SK-N-SH (cell line): ENCODE data around the gene CPNE7. TPM values are rescaled to one million over a fixed set of nuclear protein-coding genes. Genes with fewer than 3 reads are reported as not detected.

Experiments used
- CTCF ChIA-PET: fragments of 300-600, 350-600 bp; formaldehyde crosslinking; extraction: SDS; loops from one replicate; lab custom pipeline; 2021; lab: Yijun Ruan, JAX
- POLR2A ChIA-PET: fragments of 350-600 bp; sonication (Branson Sonifier 250); formaldehyde crosslinking; extraction: SDS; loops from one replicate; lab custom pipeline; 2020; ENCODE audit warnings: antibody characterized with exemption, inconsistent platforms; lab: Yijun Ruan, JAX
- DNase-seq: peaks from one replicate; pipeline ENCODE4 v3.0.0; 2012
- H2AFZ ChIP-seq: fragments of 200-600 bp; sonication (generic); 2 replicates; pipeline ENCODE4 v1.8.1; 2016; ENCODE audit warnings: antibody characterized with exemption, mild to moderate bottlenecking, low read depth
- H3F3A ChIP-seq: fragments of 200-600 bp; sonication (generic); replicated peaks from 2 replicates; pipeline ENCODE3; 2016; ENCODE audit warnings: antibody characterized with exemption, mild to moderate bottlenecking; ENCODE audit not compliant: insufficient read depth
- H3K27ac ChIP-seq, 2 experiments: fragments of 200-500 bp in 1 of 2; fragments of 200-600 bp in 1 of 2; sonication (Bioruptor generic) in 1 of 2; sonication (generic), shearing (Covaris generic) in 1 of 2; 2 replicates each; pipeline versions ENCODE4 v1.5.1 to v1.6.1; 2014 to 2016; ENCODE audit warnings: low read depth in 2 of 2, inconsistent platforms in 1 of 2, low read length in 1 of 2, mild to moderate bottlenecking in 1 of 2, mixed read lengths in 1 of 2
- H3K27me3 ChIP-seq: fragments of 200-600 bp; sonication (generic), shearing (Covaris generic); 2 replicates; pipeline ENCODE4 v1.6.1; 2016; ENCODE audit warnings: mixed run types; ENCODE audit not compliant: insufficient read depth
- H3K36me3 ChIP-seq, 2 experiments: fragments of 200-500 bp in 1 of 2; fragments of 200-600 bp in 1 of 2; sonication (Bioruptor generic) in 1 of 2; sonication (generic) in 1 of 2; replicated peaks in 1 of 2; 2 replicates each; pipeline versions ENCODE3 to v1.5.1; 2014 to 2016; ENCODE audit warnings: low read length in 1 of 2, mild to moderate bottlenecking in 1 of 2; ENCODE audit not compliant: insufficient read depth in 2 of 2, control insufficient read depth in 1 of 2
- H3K4me1 ChIP-seq, 2 experiments: fragments of 200-500 bp in 1 of 2; fragments of 200-600 bp in 1 of 2; sonication (Bioruptor generic) in 1 of 2; sonication (generic), shearing (Covaris generic) in 1 of 2; 2 replicates each; pipeline versions ENCODE4 v1.5.1 to v1.6.1; 2014 to 2016; ENCODE audit warnings: low read depth in 1 of 2, low read length in 1 of 2, mixed run types in 1 of 2; ENCODE audit not compliant: insufficient read depth in 2 of 2, control insufficient read depth in 1 of 2
- H3K4me2 ChIP-seq: fragments of 200-600 bp; sonication (generic), shearing (Covaris generic); 2 replicates; pipeline ENCODE4 v1.6.1; 2017; ENCODE audit warnings: mixed run types
- H3K4me3 ChIP-seq, 2 experiments: fragments of 200-500 bp in 1 of 2; fragments of 200-600 bp in 1 of 2; sonication (Bioruptor generic) in 1 of 2; sonication (generic), shearing (Covaris generic) in 1 of 2; 2 replicates each; pipeline versions ENCODE4 v1.5.1 to v1.8.1; 2014 to 2016; ENCODE audit warnings: low read depth in 2 of 2, inconsistent platforms in 1 of 2, low read length in 1 of 2, mild to moderate bottlenecking in 1 of 2, mixed read lengths in 1 of 2, moderate library complexity in 1 of 2
- H3K79me2 ChIP-seq: fragments of 200-600 bp; sonication (generic); 2 replicates; pipeline ENCODE4 v1.8.1; 2017; ENCODE audit warnings: mild to moderate bottlenecking; ENCODE audit not compliant: insufficient read depth
- H3K9ac ChIP-seq: fragments of 200-600 bp; sonication (generic); 2 replicates; pipeline ENCODE4 v1.6.1; 2017; ENCODE audit warnings: mixed run types
- H3K9me2 ChIP-seq: fragments of 200-600 bp; sonication (generic); 2 replicates; pipeline ENCODE4 v1.6.1; 2017; ENCODE audit warnings: mixed run types
- H3K9me3 ChIP-seq: fragments of 200-600 bp; sonication (generic); 2 replicates; pipeline ENCODE4 v1.6.1; 2017; ENCODE audit warnings: mixed run types, mild to moderate bottlenecking, moderate library complexity
- H4K20me1 ChIP-seq: fragments of 200-600 bp; sonication (generic); 2 replicates; pipeline ENCODE4 v1.6.1; 2017; ENCODE audit warnings: mild to moderate bottlenecking, mixed run types; ENCODE audit not compliant: insufficient read depth
- CHD2 ChIP-seq: fragments of 150-350 bp; IDR thresholded peaks from 2 replicates; pipeline ENCODE4 v1.6.1; 2018; ENCODE audit warnings: low read length; ENCODE audit not compliant: partially characterized antibody
- EP300 ChIP-seq, 2 experiments: IDR thresholded peaks; 2 replicates each; pipeline versions ENCODE4 v1.4.0 to v1.6.1; 2012; ENCODE audit warnings: borderline replicate concordance in 1 of 2, low read depth in 1 of 2, low read length in 1 of 2
- FOXM1 ChIP-seq: IDR thresholded peaks from 2 replicates; pipeline ENCODE4 v1.4.0; 2012; ENCODE audit warnings: low read depth, mild to moderate bottlenecking
- GATA2 ChIP-seq: sonication (generic); formaldehyde crosslinking; IDR thresholded peaks from 2 replicates; pipeline ENCODE4 v1.5.0; 2020; ENCODE audit warnings: mild to moderate bottlenecking, missing genetic modification reagents
- JUND ChIP-seq: IDR thresholded peaks from 2 replicates; pipeline ENCODE4 v1.4.0; 2012
- PBX3 ChIP-seq: IDR thresholded peaks from 2 replicates; pipeline ENCODE4; 2012
- POLR2AphosphoS5 ChIP-seq: IDR thresholded peaks from 2 replicates; pipeline ENCODE4 v1.6.1; 2012; ENCODE audit warnings: low read depth, low read length
- SIN3A ChIP-seq: IDR thresholded peaks from 2 replicates; pipeline ENCODE4 v1.6.1; 2012; ENCODE audit warnings: low read depth, mild to moderate bottlenecking, low read length, moderate library complexity, borderline replicate concordance
- TCF12 ChIP-seq: IDR thresholded peaks from 2 replicates; pipeline ENCODE4 v1.4.0; 2012
- TEAD4 ChIP-seq: IDR thresholded peaks from 2 replicates; pipeline ENCODE4 v1.4.0; 2012; ENCODE audit warnings: mild to moderate bottlenecking, borderline replicate concordance; ENCODE audit not compliant: insufficient read depth
- ZBTB33 ChIP-seq: IDR thresholded peaks from 2 replicates; pipeline ENCODE4 v1.4.0; 2012; ENCODE audit warnings: low read depth, borderline replicate concordance
- WGBS: methylation state at CpG from one replicate; pipeline ENCODE4 v1.1.6; 2017; ENCODE audit warnings: low lambda C conversion rate; 5-methylcytosine and 5-hydroxymethylcytosine counted together
- polyA plus RNA-seq, 3 experiments: library from polyadenylated mRNA; depleted of rRNA; stranded (reverse); fragments of >200 nt; gene quantifications; 2 replicates each; pipeline ENCODE4 v1.2.3, GENCODE V29; 2012

The CPNE7 gene
- polyA plus RNA-seq, 1 of the 3 experiments (the other 2 are of a cell fraction) = 3.9 TPM

GRCh38 chr16:89563639-89564392, 11.7 kb upstream of the CPNE7 start:
- WGBS = 84% methylated on average over 10 of the region's 12 CpGs
- Histone ChIP-seq H3K9ac (0 out of 2 replicates have a peak overlapping the region, but pooled peaks have one; percentile 16), H3K4me1 (peaks cover 19 to 44% of the 10 kb centered on the region in 2 experiments; a peak in 3 of 4 replicates), H3K36me3 (peaks cover 28 to 30% of the 10 kb centered on the region in 2 experiments), H3K27ac (no peak overlapping the region), H3K9me3 (no peaks in the 10 kb centered on the region), H3K9me2 (no peaks in the 10 kb centered on the region), H3K79me2 (peaks cover 34% of the 10 kb centered on the region), H3K4me2 (peak overlapping the region; percentile 96; the same call in 1 of the 2 replicates), H3K4me3 (no peak overlapping the region; a peak in 1 of 4 replicates)
- CTCF ChIA-PET = interaction anchor here (1.0 to 3.4 kb wide), 5 partner anchors 21 to 136 kb away, joined by 3 to 20 read pairs (median 4); no protein-coding TSS in a partner anchor
- no peak for DNase-seq
- TF ChIP-seq CHD2 = no peak
- TF ChIP-seq GATA2 = no peak
- peak; percentile 11; the same call in 1 of the 2 replicates for TF ChIP-seq POLR2AphosphoS5
- TF ChIP-seq, all 33 proteins: peak for 1
- peaks cover 62% of the 10 kb centered on the region for H3F3A ChIP-seq
- H2AFZ ChIP-seq = no peak overlapping the region
- POLR2A ChIA-PET = no interaction called here
- peaks cover 60% of the 10 kb centered on the region for H4K20me1 ChIP-seq
- no peaks in the 10 kb centered on the region for H3K27me3 ChIP-seq

GRCh38 chr16:89564476-89565255, 10.9 kb upstream of the CPNE7 start:
- Histone ChIP-seq H3K4me1 (peaks cover 19 to 44% of the 10 kb centered on the region in 2 experiments; a peak in 3 of 4 replicates), H3K9me3 (no peaks in the 10 kb centered on the region), H3K36me3 (peaks cover 28 to 30% of the 10 kb centered on the region in 2 experiments), H3K9ac (no peak overlapping the region), H3K27ac (peak overlapping the region in 1 of 2 experiments; percentile 2; a peak in 1 of 4 replicates), H3K9me2 (no peaks in the 10 kb centered on the region), H3F3A (peaks cover 54% of the 10 kb centered on the region), H3K4me3 (no peak overlapping the region), H3K27me3 (no peaks in the 10 kb centered on the region), H2AFZ (no peak overlapping the region), H3K4me2 (no peak overlapping the region), H3K79me2 (peaks cover 34% of the 10 kb centered on the region), H4K20me1 (peaks cover 60% of the 10 kb centered on the region)
- POLR2A ChIA-PET = no interaction called here
- 83% methylated on average over 20 of the region's 22 CpGs for WGBS
- no peak for DNase-seq
- TF ChIP-seq SIN3A (no peak; the same call in 1 of the 2 replicates), TEAD4 (no peak), ZBTB33 (no peak), FOXM1 (no peak), POLR2AphosphoS5 (0 out of 2 replicates have a peak, but pooled peaks have one; percentile 4), EP300 (IDR thresholded peaks at IDR 0.05; ENCODE audit: borderline replicate concordance in 1 of 2, low read depth in 1 of 2, low read length in 1 of 2) (no peak), JUND (peak; percentile 33; the same call in 1 of the 2 replicates), TCF12 (no peak), PBX3 (no peak)
- CTCF ChIA-PET = interaction anchor here (0.6 to 3.4 kb wide), 9 partner anchors 19 to 317 kb away, joined by 3 to 20 read pairs (median 4); partner anchors contain the start of gene DPEP1
